ENCODE data around the gene CANX.

DNA sequence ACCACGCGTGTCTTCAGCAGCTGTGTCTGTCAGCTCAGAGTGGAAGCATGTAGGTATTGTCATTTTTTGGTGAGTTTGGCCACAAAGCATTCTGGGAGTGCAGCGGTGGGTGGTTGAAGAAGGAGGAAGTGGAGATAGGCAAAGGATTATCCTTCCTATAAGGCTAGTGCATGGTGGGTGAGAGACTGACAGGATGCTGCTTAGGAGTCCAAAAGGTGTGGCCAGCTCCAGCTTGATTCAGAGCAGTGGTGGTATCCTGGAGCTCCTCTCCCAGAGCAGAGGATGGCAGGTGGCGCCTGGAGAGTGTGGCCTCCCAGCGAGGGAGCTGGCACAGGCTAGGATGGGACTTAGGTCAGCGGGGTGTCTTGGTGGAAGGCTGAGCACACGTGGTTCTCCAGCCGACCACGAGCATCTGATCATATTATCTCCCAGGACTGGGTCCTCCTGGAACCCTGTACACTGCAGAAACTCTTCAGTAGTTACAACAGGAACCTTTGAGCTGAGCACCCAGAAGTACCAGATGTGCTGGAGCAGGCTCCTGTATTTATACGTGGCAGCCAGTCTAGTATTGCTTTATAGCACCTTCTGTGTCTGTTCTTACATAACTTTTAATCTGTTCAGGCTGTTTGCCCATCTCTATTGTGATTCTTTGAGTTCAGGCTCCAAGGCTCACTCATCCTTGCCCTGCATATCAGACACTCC lies 63.5 kb downstream of the CANX start:
- TF ChIP-seq POLR2A (IDR thresholded peaks at IDR 0.05) (no peak), CTCF (IDR thresholded peaks at IDR 0.05) (no peak)

Measured in testis (tissue), 2 donors.